H9 (cell line): ENCODE measurements around the gene SLAMF6. TPM values are rescaled to one million over a fixed set of nuclear protein-coding genes. Genes with fewer than 3 reads are reported as not detected.
"Not testable (repeated sequence)": the region's sequence is repeated elsewhere in the genome, so short reads cannot be mapped to it uniquely, and the experiment has no call there.

Experiments
- DNase-seq: peaks from one replicate; pipeline ENCODE4 v3.0.0-alpha.2; 2017
- H2AFZ ChIP-seq: one replicate; pipeline ENCODE4 v1.6.1; 2013; ENCODE audit warnings: mild to moderate bottlenecking, low read length, control low read depth, moderate library complexity
- H2AK5ac ChIP-seq: 2 replicates; pipeline ENCODE4 v1.6.1; 2013; ENCODE audit warnings: low read length, control low read depth, mixed read lengths; ENCODE audit not compliant: insufficient read length
- H2BK120ac ChIP-seq: one replicate; pipeline ENCODE4 v1.6.1; 2013; ENCODE audit warnings: low read depth, mild to moderate bottlenecking, low read length, control low read depth, inconsistent platforms; ENCODE audit not compliant: poor library complexity, severe bottlenecking
- H2BK12ac ChIP-seq: 2 replicates; pipeline ENCODE4 v1.6.1; 2013; ENCODE audit warnings: low read length, control low read depth, mixed read lengths, low read depth; ENCODE audit not compliant: insufficient read length
- H2BK15ac ChIP-seq: 2 replicates; pipeline ENCODE4 v1.6.1; 2013; ENCODE audit warnings: low read depth, low read length, control low read depth
- H2BK20ac ChIP-seq: one replicate; pipeline ENCODE4 v1.6.1; 2013; ENCODE audit warnings: low read depth, mild to moderate bottlenecking, low read length, control low read depth, inconsistent platforms; ENCODE audit not compliant: poor library complexity, severe bottlenecking
- H2BK5ac ChIP-seq: 2 replicates; pipeline ENCODE4 v1.6.1; 2013; ENCODE audit warnings: low read length, control low read depth, mixed read lengths; ENCODE audit not compliant: insufficient read length
- H3K14ac ChIP-seq: 2 replicates; pipeline ENCODE4 v1.6.1; 2013; ENCODE audit warnings: low read length, control low read depth; ENCODE audit not compliant: insufficient read depth
- H3K18ac ChIP-seq: 2 replicates; pipeline ENCODE4 v1.6.1; 2013; ENCODE audit warnings: low read depth, mild to moderate bottlenecking, mixed read lengths, low read length, control low read depth; ENCODE audit not compliant: insufficient read length
- H3K23ac ChIP-seq: 2 replicates; pipeline ENCODE4 v1.6.1; 2013; ENCODE audit warnings: low read length, control low read depth, mixed read lengths, low read depth; ENCODE audit not compliant: insufficient read length
- H3K23me2 ChIP-seq: 2 replicates; pipeline ENCODE4 v1.6.1; 2013; ENCODE audit warnings: low read depth, mild to moderate bottlenecking, mixed read lengths, low read length, control low read depth; ENCODE audit not compliant: insufficient read length, poor library complexity, severe bottlenecking
- H3K27ac ChIP-seq: 2 replicates; pipeline ENCODE4 v1.5.1; 2013; ENCODE audit warnings: low read length, control low read depth, mixed read lengths, low read depth; ENCODE audit not compliant: insufficient read length
- H3K27me3 ChIP-seq: 2 replicates; pipeline ENCODE4 v1.6.1; 2013; ENCODE audit warnings: low read length, control low read depth, inconsistent platforms; ENCODE audit not compliant: insufficient read depth
- H3K4ac ChIP-seq: 2 replicates; pipeline ENCODE4 v1.6.1; 2013; ENCODE audit warnings: low read depth, mild to moderate bottlenecking, control low read depth, inconsistent platforms, low read length, moderate library complexity
- H3K4me1 ChIP-seq: 2 replicates; pipeline ENCODE4 v1.6.1; 2013; ENCODE audit warnings: low read length, control low read depth, inconsistent platforms; ENCODE audit not compliant: insufficient read depth
- H3K4me2 ChIP-seq: 2 replicates; pipeline ENCODE4 v1.6.1; 2013; ENCODE audit warnings: low read length, control low read depth, mixed read lengths; ENCODE audit not compliant: insufficient read length, insufficient read depth
- H3K56ac ChIP-seq: 2 replicates; pipeline ENCODE4 v1.6.1; 2013; ENCODE audit warnings: low read depth, mild to moderate bottlenecking, mixed read lengths, low read length, control low read depth; ENCODE audit not compliant: insufficient read length
- H3K79me1 ChIP-seq: 2 replicates; pipeline ENCODE4 v1.6.1; 2013; ENCODE audit warnings: low read depth, mild to moderate bottlenecking, moderate library complexity, low read length, control low read depth, inconsistent platforms; ENCODE audit not compliant: insufficient read depth, poor library complexity, severe bottlenecking
- H3K79me2 ChIP-seq: 2 replicates; pipeline ENCODE4 v1.6.1; 2013; ENCODE audit warnings: low read length, control low read depth, inconsistent platforms; ENCODE audit not compliant: insufficient read depth
- H3K9ac ChIP-seq: 2 replicates; pipeline ENCODE4 v1.6.1; 2013; ENCODE audit warnings: low read length, control low read depth, mixed read lengths; ENCODE audit not compliant: insufficient read length; ENCODE audit errors: extremely low read depth
- H3K9me3 ChIP-seq: one replicate; pipeline ENCODE4 v1.6.1; 2013; ENCODE audit warnings: low read depth, low read length, inconsistent platforms; ENCODE audit not compliant: control insufficient read depth
- H3T11ph ChIP-seq: one replicate; pipeline ENCODE4 v1.6.1; 2013; ENCODE audit warnings: mild to moderate bottlenecking, low read length, control low read depth, inconsistent platforms
- H4K20me1 ChIP-seq: one replicate; pipeline ENCODE4 v1.6.1; 2013; ENCODE audit not compliant: control insufficient read depth, insufficient read length, insufficient read depth
- H4K5ac ChIP-seq: 2 replicates; pipeline ENCODE4 v1.6.1; 2013; ENCODE audit warnings: low read depth, mild to moderate bottlenecking, mixed read lengths, low read length, control low read depth; ENCODE audit not compliant: insufficient read length
- H4K8ac ChIP-seq: replicated peaks from 2 replicates; pipeline ENCODE4 v1.6.1; 2013; ENCODE audit warnings: low read length, control low read depth, mixed read lengths, low read depth; ENCODE audit not compliant: insufficient read length
- H4K91ac ChIP-seq: 2 replicates; pipeline ENCODE4 v1.6.1; 2013; ENCODE audit warnings: low read depth, mild to moderate bottlenecking, moderate library complexity, mixed read lengths, low read length, control low read depth; ENCODE audit not compliant: insufficient read length
- H3K27ac Mint-ChIP-seq, 3 experiments: 2 replicates in 2 of 3; 3 replicates in 1 of 3; pipeline ENCODE4 v1.8.0; 2020 to 2021; ENCODE audit warnings: mixed read lengths in 3 of 3, mild to moderate bottlenecking in 1 of 3, moderate library complexity in 1 of 3
- H3K27me3 Mint-ChIP-seq: 2 replicates; pipeline ENCODE4 v1.8.0; 2021; ENCODE audit warnings: low read depth, mild to moderate bottlenecking, moderate library complexity, mixed read lengths
- H3K36me3 Mint-ChIP-seq, 3 experiments: 2 replicates in 2 of 3; 3 replicates in 1 of 3; pipeline ENCODE4 v1.8.0; 2020 to 2021; ENCODE audit warnings: low read depth in 3 of 3, mixed read lengths in 3 of 3; ENCODE audit not compliant: insufficient read depth in 1 of 3
- H3K4me1 Mint-ChIP-seq, 2 experiments: 2 replicates each; pipeline ENCODE4 v1.8.0; 2020; ENCODE audit warnings: mixed read lengths in 2 of 2
- H3K4me3 Mint-ChIP-seq, 2 experiments: 2 replicates in 1 of 2; 3 replicates in 1 of 2; pipeline ENCODE4 v1.8.0; 2020 to 2021; ENCODE audit warnings: mild to moderate bottlenecking in 2 of 2, mixed read lengths in 2 of 2, moderate library complexity in 1 of 2
- H3K9me3 Mint-ChIP-seq, 2 experiments: 2 replicates in 1 of 2; 3 replicates in 1 of 2; pipeline ENCODE4 v1.8.0; 2020; ENCODE audit warnings: mild to moderate bottlenecking in 2 of 2, mixed read lengths in 2 of 2, moderate library complexity in 1 of 2
- WGBS: extraction: QIAGEN DNeasy Blood & Tissue Kit; methylation state at CpG from one replicate; pipeline ENCODE4 v1.1.7; 2013; ENCODE audit warnings: missing lambda C conversion rate, low lambda C conversion rate, mixed read lengths; ENCODE audit not compliant: insufficient read length; ENCODE audit errors: extremely low coverage; 5-methylcytosine and 5-hydroxymethylcytosine counted together
- total RNA-seq: library from RNA; stranded (reverse); gene quantifications from 2 replicates; pipeline ENCODE4 v1.2.1, GENCODE V29; 2021

Gene SLAMF6
- total RNA-seq, 1 experiment from 2014 or later = not detected

- H3K9me3 Mint-ChIP-seq = peaks cover 30 to 33% of the 10 kb centered on the region in 2 experiments
- not testable (repeated sequence) for H2AK5ac ChIP-seq, DNase-seq, H3K4me1 ChIP-seq, H3K23ac ChIP-seq, H3K14ac ChIP-seq, H3K4me3 Mint-ChIP-seq, H3K23me2 ChIP-seq, H3K9me3 ChIP-seq, H3K4ac ChIP-seq, H2BK20ac ChIP-seq, H2BK12ac ChIP-seq, H3K79me2 ChIP-seq, H4K8ac ChIP-seq, H4K91ac ChIP-seq, H4K5ac ChIP-seq, H2BK5ac ChIP-seq, H3K18ac ChIP-seq, H2AFZ ChIP-seq, H3K79me1 ChIP-seq, H3T11ph ChIP-seq, H4K20me1 ChIP-seq, H3K27ac Mint-ChIP-seq, H3K4me1 Mint-ChIP-seq, H3K27me3 ChIP-seq, H3K4me2 ChIP-seq, H2BK15ac ChIP-seq, H3K56ac ChIP-seq, H3K9ac ChIP-seq, H3K27ac ChIP-seq, H2BK120ac ChIP-seq
- peaks cover 11% of the 10 kb centered on the region for H3K27me3 Mint-ChIP-seq
- WGBS = no CpG with 5 or more reads among the region's 6 CpGs
- peaks cover 7 to 21% (median 15%) of the 10 kb centered on the region in 3 experiments for H3K36me3 Mint-ChIP-seq
Measured at GRCh38 chr1:160479091-160479490, 44.0 kb downstream of the SLAMF6 start.
